C4-2B (cell line): ENCODE data around the gene HOXD9.

ENCODE experiments used
- ZFX ChIP-seq: fragments of 450-650 bp; IDR thresholded peaks from 2 replicates; pipeline ENCODE4 v1.6.1; 2017
- TF ChIP-seq, protein P1 (sequence below): fragments of 450-650 bp; conservative IDR thresholded peaks from 2 replicates; pipeline ENCODE4 v1.5.1; 2017; ENCODE audit warnings: mild to moderate bottlenecking

DNA sequence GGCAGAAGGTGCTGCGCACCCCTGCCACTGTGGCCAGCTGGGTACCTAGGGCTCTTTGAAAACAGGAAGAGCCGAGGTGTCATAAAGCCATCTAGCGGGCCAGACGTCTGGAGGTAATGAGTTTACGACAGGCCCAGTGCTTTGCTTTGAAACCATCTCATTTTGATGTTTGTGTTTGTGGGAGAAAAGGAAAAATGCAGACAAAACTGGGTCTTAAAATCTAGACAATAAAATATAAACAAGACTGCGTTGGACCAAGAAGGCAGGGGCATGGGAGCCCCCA is 3.2 kb downstream of the HOXD9 start:
- TF ChIP-seq, protein P1, sequence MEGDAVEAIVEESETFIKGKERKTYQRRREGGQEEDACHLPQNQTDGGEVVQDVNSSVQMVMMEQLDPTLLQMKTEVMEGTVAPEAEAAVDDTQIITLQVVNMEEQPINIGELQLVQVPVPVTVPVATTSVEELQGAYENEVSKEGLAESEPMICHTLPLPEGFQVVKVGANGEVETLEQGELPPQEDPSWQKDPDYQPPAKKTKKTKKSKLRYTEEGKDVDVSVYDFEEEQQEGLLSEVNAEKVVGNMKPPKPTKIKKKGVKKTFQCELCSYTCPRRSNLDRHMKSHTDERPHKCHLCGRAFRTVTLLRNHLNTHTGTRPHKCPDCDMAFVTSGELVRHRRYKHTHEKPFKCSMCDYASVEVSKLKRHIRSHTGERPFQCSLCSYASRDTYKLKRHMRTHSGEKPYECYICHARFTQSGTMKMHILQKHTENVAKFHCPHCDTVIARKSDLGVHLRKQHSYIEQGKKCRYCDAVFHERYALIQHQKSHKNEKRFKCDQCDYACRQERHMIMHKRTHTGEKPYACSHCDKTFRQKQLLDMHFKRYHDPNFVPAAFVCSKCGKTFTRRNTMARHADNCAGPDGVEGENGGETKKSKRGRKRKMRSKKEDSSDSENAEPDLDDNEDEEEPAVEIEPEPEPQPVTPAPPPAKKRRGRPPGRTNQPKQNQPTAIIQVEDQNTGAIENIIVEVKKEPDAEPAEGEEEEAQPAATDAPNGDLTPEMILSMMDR: no peak
- no peak for TF ChIP-seq ZFX
